CD4-positive, CD25-positive, alpha-beta regulatory T cell (primary cell): ENCODE results near the gene NME3. TPM values are rescaled to one million over a fixed set of nuclear protein-coding genes. Genes with fewer than 3 reads are reported as not detected.

Experiments used
- ATAC-seq, 2 donors: fragments of 150-1000 bp; cut with Tn5 transposase; one replicate each; pipeline ENCODE4 v1.10.0; 2021; ENCODE audit warnings: low read depth in 2 of 2, moderate number of reproducible peaks in 2 of 2, moderate library complexity in 1 of 2
- DNase-seq, 3 donors: peaks; one replicate each; pipeline versions ENCODE4 v3.0.0 to v3.0.0-alpha.2; 2012 to 2022; ENCODE audit warnings: mixed read lengths in 1 of 3
- H3K27ac ChIP-seq: one replicate; pipeline ENCODE4 v1.7.0; 2013; ENCODE audit warnings: mild to moderate bottlenecking, low read length; ENCODE audit not compliant: insufficient read depth, poor library complexity, severe bottlenecking
- H3K27me3 ChIP-seq: one replicate; pipeline ENCODE4 v1.7.0; 2013; ENCODE audit warnings: low read length; ENCODE audit not compliant: control insufficient read depth, insufficient read depth
- H3K36me3 ChIP-seq: one replicate; pipeline ENCODE4 v1.7.0; 2013; ENCODE audit warnings: mild to moderate bottlenecking, low read length, moderate library complexity; ENCODE audit not compliant: control insufficient read depth, insufficient read depth
- H3K4me1 ChIP-seq: 2 replicates; pipeline ENCODE4 v1.7.0; 2013; ENCODE audit warnings: mild to moderate bottlenecking, low read length; ENCODE audit not compliant: insufficient read depth, control insufficient read depth, poor library complexity, severe bottlenecking
- H3K4me3 ChIP-seq: one replicate; pipeline ENCODE4 v1.7.0; 2013; ENCODE audit warnings: low read depth, mild to moderate bottlenecking, low read length, moderate library complexity
- H3K9me3 ChIP-seq, 2 experiments: 1 replicate in 1 of 2; 2 replicates in 1 of 2; pipeline ENCODE4 v1.7.0; 2013; ENCODE audit warnings: low read length in 2 of 2, mild to moderate bottlenecking in 1 of 2, moderate library complexity in 1 of 2; ENCODE audit not compliant: control insufficient read depth in 2 of 2
- H3K27ac Mint-ChIP-seq, 3 donors: one replicate each; pipeline ENCODE4 v1.8.0; 2020 to 2022; ENCODE audit warnings: mild to moderate bottlenecking in 3 of 3, mixed read lengths in 3 of 3, moderate library complexity in 2 of 3
- H3K27me3 Mint-ChIP-seq: one replicate; pipeline ENCODE4 v1.8.0; 2022; ENCODE audit warnings: mild to moderate bottlenecking, mixed read lengths
- H3K36me3 Mint-ChIP-seq: one replicate; pipeline ENCODE4 v1.8.0; 2020; ENCODE audit warnings: mixed read lengths
- H3K4me1 Mint-ChIP-seq, 4 donors: one replicate each; pipeline ENCODE4 v1.8.0; 2020 to 2022; ENCODE audit warnings: mixed read lengths in 4 of 4, mild to moderate bottlenecking in 1 of 4
- H3K4me3 Mint-ChIP-seq, 4 donors: one replicate each; pipeline ENCODE4 v1.8.0; 2020 to 2022; ENCODE audit warnings: mild to moderate bottlenecking in 4 of 4, mixed read lengths in 4 of 4, moderate library complexity in 3 of 4
- H3K9me3 Mint-ChIP-seq, 7 donors: one replicate each; pipeline ENCODE4 v1.8.0; 2020 to 2022; ENCODE audit warnings: mixed read lengths in 7 of 7, mild to moderate bottlenecking in 3 of 7, moderate library complexity in 2 of 7
- polyA plus RNA-seq, 4 donors: library from polyadenylated mRNA; unstranded; fragments of 300-500 nt; fragmentation: Illumina TruSeq; gene quantifications; one replicate each; pipeline ENCODE4 v1.2.3, GENCODE V29; 2021
- total RNA-seq: library from RNA; stranded (reverse); gene quantifications from one replicate; pipeline ENCODE4 v1.2.3, GENCODE V29; 2022

The NME3 gene
- total and polyA plus RNA-seq, 5 donors from 2014 or later: 45.1 to 101 (median 74.7) TPM

DNA sequence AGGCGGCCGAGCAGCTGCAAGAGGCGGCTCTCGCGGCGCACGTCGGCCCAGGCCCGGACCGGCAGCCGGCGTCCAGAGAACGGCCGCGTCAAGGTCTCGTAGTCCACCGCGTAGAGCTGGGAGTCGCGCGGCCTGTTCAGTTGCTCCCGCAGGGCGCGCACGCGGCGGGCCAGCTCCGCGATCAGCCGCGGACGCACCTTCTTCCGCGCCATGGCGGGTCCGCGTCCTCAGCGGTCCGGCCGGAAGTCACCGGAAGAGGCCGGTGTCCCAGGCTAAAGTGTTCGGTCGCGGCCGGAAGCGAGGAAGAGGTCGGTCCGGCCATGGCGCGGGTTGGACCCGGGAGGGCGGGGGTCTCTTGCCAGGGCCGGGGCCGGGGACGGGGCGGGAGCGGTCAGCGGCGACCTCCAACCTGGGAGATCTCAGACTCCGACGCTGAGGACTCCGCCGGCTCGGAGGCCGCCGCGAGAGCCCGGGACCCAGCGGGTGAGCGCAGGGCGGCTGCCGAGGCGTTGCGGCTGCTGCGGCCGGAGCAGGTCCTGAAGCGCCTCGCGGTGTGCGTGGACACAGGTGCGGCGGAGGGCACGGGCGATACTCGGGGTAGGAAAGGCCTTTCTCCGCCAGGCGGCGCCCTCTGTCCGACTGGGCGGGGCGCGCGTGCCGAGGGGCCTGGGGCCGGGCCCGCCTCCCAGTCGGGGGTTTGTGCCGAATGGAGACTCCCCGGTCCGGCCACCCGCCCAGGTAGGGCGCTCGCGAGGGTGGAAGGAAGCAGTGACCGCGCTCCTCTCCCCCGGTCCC is 1.8 kb upstream of the NME3 start, which contains the start of gene MRPS34:
Gene MRPS34 (minus strand): TSS at position 227 of the 795 bp plus-strand sequence. CDS start 15 bp downstream, at position 212.
- Histone ChIP-seq H3K9me3 (no peaks in the 10 kb centered on the region), H3K27ac (peak within 1 kb of the TSS; percentile 85), H3K4me3 (peak within 1 kb of the TSS; percentile 77), H3K36me3 (peaks cover 12% of the 10 kb centered on the region), H3K27me3 (no peaks in the 10 kb centered on the region), H3K4me1 (peaks cover 46% of the 10 kb centered on the region)
- peak within 1 kb of the TSS; percentile 89 to 98 (median 97) for H3K4me3 Mint-ChIP-seq
- H3K4me1 Mint-ChIP-seq: peaks cover 0 to 18% (median 1%) of the 10 kb centered on the region in 4 donors
- DNase-seq (peak; percentile 69 to 90 (median 78)), ATAC-seq (peak; percentile 50 to 51)
- H3K9me3 Mint-ChIP-seq: no peaks in the 10 kb centered on the region
- H3K36me3 Mint-ChIP-seq: peaks cover under 1% of the 10 kb centered on the region
- no peaks in the 10 kb centered on the region for H3K27me3 Mint-ChIP-seq
- peak within 1 kb of the TSS; percentile 85 to 97 (median 97) for H3K27ac Mint-ChIP-seq

DNA sequence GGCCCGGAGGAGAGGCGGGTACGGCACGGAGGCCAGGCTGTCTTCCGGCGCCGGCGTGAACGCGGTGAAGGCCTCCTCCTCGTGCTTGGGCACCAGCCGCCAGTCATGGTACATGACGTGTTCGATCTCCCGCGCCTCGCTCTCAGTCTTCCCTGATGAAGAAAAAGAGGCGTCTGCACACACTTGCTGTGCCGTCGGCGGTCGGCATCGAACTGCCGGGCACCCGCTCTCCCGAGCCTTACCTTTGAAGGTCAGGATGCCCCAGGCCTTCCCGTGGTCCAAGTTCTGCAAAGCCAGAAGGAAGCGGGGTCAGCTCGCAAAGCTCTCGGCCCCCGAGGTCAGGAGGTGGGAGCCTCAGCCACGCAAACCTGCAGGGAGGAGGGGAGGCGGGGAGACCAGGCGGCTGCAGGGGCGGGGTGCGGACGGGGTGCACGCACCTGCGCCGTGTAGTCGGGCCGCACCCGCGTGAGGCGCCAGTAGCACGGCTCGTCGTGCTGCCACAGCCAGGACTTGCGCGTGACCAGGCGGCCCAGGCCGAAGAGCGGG is 1.1 kb upstream of the NME3 start, which contains the start of gene EME2:
Gene EME2 (plus strand): TSS at position 449 of the 546 bp plus-strand sequence. CDS start 418 bp downstream, outside the sequence.
- ATAC-seq: peak; percentile 12 to 15

DNA sequence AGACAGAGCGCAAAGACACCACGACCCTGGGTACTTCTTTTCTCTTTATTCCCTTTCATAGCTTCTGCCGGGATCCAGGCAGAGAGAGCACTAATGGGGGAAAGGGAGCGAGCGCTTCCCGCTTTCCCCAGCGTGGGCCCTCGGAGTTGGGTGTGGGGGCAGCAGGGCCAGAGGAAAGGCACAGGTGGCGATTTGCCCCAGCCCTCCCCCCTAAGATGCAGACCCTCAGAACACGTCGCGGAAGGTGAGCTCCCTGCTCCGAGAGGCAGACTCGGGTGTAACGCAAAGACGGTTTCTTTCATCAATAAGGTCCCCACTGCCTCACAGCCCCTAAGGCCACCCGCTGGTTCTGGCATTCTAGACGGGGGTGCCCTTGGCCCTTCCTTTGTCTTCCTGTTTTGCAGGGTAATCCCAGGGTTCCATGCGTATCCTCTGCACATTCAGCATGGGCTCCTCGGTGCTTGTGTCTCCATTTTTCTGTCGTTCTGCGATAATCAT is 570 bp upstream of the NME3 start:
- Mint-ChIP-seq H3K4me3 (peak overlapping the region; percentile 89 to 98 (median 97)), H3K27ac (peak overlapping the region; percentile 85 to 97 (median 97)), H3K9me3 (no peaks in the 10 kb centered on the region), H3K36me3 (peaks cover 3% of the 10 kb centered on the region), H3K4me1 (peaks cover 0 to 18% (median 1%) of the 10 kb centered on the region in 4 donors), H3K27me3 (no peaks in the 10 kb centered on the region)
- Histone ChIP-seq H3K4me1 (peaks cover 46% of the 10 kb centered on the region), H3K4me3 (peak overlapping the region; percentile 77), H3K27ac (peak overlapping the region; percentile 85), H3K27me3 (no peaks in the 10 kb centered on the region), H3K36me3 (peaks cover 4% of the 10 kb centered on the region), H3K9me3 (no peaks in the 10 kb centered on the region)
- no peak for DNase-seq
- ATAC-seq: no peak

More for the DNA sequence above, 1.1 kb upstream of the NME3 start, which contains the start of gene EME2:
- Histone ChIP-seq H3K36me3 (peaks cover 9% of the 10 kb centered on the region), H3K27me3 (no peaks in the 10 kb centered on the region), H3K9me3 (no peaks in the 10 kb centered on the region), H3K4me3 (peak within 1 kb of the TSS; percentile 77), H3K27ac (peak within 1 kb of the TSS; percentile 85), H3K4me1 (peaks cover 46% of the 10 kb centered on the region)
- no peaks in the 10 kb centered on the region for H3K27me3 Mint-ChIP-seq
- H3K4me3 Mint-ChIP-seq: peak within 1 kb of the TSS; percentile 89 to 98 (median 97)
- H3K4me1 Mint-ChIP-seq: peaks cover 0 to 18% (median 1%) of the 10 kb centered on the region in 4 donors
- peaks cover 3% of the 10 kb centered on the region for H3K36me3 Mint-ChIP-seq
- peak within 1 kb of the TSS; percentile 85 to 97 (median 97) for H3K27ac Mint-ChIP-seq
- H3K9me3 Mint-ChIP-seq: no peaks in the 10 kb centered on the region
- DNase-seq: peak; percentile 25 to 72 (median 45)

DNA sequence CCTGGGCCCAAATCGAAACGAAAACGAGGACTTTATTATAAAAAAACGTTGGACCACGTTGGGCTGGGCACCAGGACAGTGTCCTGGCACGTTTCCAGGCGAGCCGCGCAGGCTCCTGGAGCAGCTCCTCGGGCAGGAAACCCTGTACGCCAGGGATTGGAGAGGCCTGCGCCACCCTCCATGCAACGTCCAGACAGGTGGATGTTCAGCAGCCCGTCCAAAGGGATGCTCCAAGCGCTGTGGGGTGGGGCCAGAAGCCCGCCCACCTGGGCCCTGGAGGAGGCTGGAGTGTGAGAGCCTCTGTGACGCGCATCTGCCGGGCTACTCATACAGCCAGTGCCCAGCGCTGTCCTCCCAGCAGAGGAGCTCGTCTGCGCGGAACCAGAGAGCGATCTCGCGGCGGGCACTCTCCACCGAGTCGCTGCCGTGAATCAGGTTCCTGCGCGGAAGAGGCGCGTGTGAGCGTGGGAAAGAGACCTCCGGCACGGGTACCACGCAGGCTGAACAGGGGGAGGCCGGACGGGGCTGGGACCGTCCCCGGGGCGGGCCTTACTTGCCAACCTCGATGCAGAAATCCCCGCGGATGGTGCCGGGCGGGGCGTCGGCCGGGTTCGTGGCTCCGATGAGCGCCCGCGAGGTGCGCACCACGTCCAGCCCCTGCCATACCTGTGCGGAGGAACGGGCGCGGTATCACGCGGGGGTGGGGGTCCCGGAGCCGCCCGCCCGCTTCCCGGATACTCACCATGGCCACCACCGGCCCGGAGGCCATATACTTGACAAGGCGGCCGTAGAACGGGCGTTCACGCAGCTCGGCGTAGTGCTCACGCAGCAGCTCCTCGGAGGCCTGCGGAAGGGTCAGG is 785 bp downstream of the NME3 start:
- Mint-ChIP-seq H3K36me3 (peaks cover 3% of the 10 kb centered on the region), H3K27me3 (no peaks in the 10 kb centered on the region), H3K27ac (peak overlapping the region in 2 of 3 donors; percentile 52 to 71), H3K4me3 (peak overlapping the region; percentile 85 to 89 (median 86)), H3K9me3 (no peaks in the 10 kb centered on the region), H3K4me1 (peaks cover 0 to 17% (median 1%) of the 10 kb centered on the region in 4 donors)
- peak; percentile 20 to 32 (median 31) for DNase-seq
- Histone ChIP-seq H3K9me3 (no peaks in the 10 kb centered on the region), H3K27ac (peak overlapping the region; percentile 69), H3K27me3 (no peaks in the 10 kb centered on the region), H3K4me3 (no peak overlapping the region), H3K4me1 (peaks cover 46% of the 10 kb centered on the region), H3K36me3 (peaks cover 7% of the 10 kb centered on the region)
- peak in 1 of 2 donors; percentile 4 for ATAC-seq

DNA sequence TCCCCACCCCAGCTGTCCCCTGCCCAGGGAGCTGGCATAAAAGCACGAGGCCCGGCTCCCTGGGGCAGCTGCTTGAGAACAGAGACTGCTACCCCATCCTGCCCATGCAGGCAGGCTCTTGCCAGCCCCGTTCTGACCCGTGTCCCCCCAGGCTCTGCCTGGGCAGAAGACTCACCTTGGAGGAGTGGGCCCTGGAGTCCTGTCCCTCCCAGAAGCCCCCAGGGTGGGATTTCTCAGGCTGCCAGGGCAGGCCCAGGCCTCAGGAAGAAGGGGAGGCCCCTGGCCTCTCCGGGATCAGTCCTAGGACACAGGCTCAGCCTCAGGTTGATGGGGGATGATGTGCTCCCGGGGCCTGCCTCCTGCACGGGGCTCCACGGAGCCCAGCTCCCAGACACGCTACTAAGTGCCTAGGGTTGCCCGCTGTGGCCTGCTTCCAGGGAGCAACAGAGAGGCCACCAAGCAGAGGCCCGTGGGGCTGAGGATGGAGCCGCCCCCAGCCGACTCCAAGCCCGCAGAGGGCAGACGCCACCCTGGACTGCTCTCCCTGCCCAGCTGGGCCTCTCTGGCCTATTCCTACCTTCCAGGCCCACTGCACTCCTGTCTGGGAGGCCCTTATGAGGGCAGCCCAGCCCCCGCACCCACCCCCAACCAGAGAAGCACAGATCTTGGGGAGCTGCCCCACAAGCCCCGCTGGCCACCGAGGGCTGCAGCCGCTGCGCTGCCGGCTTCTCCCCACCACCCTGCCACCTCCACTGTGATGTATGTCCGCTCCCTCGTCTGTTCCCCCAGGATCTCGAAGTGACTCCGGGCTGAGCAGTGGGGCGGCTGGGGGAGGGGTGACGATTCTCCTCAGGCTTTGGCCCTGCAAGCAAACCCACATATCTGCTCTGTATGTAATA is 1.7 kb downstream of the NME3 start:
- Histone ChIP-seq H3K4me3 (no peak overlapping the region), H3K27ac (peak overlapping the region; percentile 69), H3K36me3 (peaks cover 11% of the 10 kb centered on the region), H3K9me3 (no peaks in the 10 kb centered on the region), H3K4me1 (peaks cover 38% of the 10 kb centered on the region), H3K27me3 (no peaks in the 10 kb centered on the region)
- Mint-ChIP-seq H3K27me3 (no peaks in the 10 kb centered on the region), H3K36me3 (peaks cover 3% of the 10 kb centered on the region), H3K4me3 (peak overlapping the region; percentile 77 to 86 (median 85)), H3K4me1 (peaks cover 0 to 15% (median 1%) of the 10 kb centered on the region in 4 donors), H3K27ac (peak overlapping the region in 1 of 3 donors; percentile 52), H3K9me3 (no peaks in the 10 kb centered on the region)
- ATAC-seq (no peak), DNase-seq (no peak)

DNA sequence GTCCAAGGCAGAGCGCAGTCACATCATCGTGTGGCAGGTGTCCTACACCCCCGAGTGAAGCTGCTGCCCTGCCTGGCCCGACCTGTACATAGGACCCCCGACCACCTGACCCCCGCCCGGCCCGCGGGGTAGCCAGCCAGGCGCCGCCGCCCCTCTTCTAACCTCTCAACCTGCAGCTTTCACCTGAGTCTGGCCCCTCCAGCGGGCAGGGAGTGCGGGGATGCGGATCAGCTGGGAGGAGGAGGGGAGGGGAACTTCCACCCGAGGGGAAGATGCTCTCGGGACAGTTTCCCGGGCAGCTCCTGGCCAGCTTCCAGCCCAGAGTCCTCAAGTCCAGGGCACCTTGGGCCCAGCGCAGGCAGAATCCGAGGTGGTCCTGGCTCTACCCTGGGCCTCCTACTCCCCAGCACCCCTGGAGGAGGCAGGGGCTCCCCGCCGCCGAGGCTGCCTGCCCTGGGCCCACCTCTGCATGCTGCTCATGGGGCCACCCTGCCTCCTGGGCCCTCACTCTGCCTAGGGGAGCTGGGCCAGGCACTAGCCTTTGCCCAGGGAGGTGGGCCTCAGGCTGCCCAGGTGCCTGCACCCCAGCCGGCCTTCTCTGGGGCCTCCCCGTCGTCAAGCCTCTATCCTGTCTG is 2.5 kb downstream of the NME3 start:
- peaks cover 0 to 13% (median 1%) of the 10 kb centered on the region in 4 donors for H3K4me1 Mint-ChIP-seq
- H3K27ac ChIP-seq: no peak overlapping the region
- no peak overlapping the region for H3K4me3 ChIP-seq
- H3K27ac Mint-ChIP-seq: no peak overlapping the region
- no peaks in the 10 kb centered on the region for H3K9me3 Mint-ChIP-seq
- ATAC-seq: no peak
- H3K4me3 Mint-ChIP-seq: peak overlapping the region in 1 of 4 donors; percentile 39
- no peaks in the 10 kb centered on the region for H3K27me3 Mint-ChIP-seq
- H3K9me3 ChIP-seq: no peaks in the 10 kb centered on the region
- no peak for DNase-seq
- no peaks in the 10 kb centered on the region for H3K27me3 ChIP-seq
- peaks cover 16% of the 10 kb centered on the region for H3K36me3 ChIP-seq
- peaks cover 3% of the 10 kb centered on the region for H3K36me3 Mint-ChIP-seq
- H3K4me1 ChIP-seq: peaks cover 30% of the 10 kb centered on the region
